ENCODE data around the gene TANGO2. TPM values are rescaled to one million over a fixed set of nuclear protein-coding genes. Genes with fewer than 3 reads are reported as not detected.

The TANGO2 gene
- total RNA-seq, 1 donor from 2014 or later = 14.8 TPM

GRCh38 chr22:20068640-20069039 lies 47.7 kb downstream of the TANGO2 start:
- no peak overlapping the region for H3K4me3 ChIP-seq (ENCODE audit: low read depth, low read length)
- no peak for TF ChIP-seq CTCF (conservative IDR thresholded peaks at IDR 0.05; ENCODE audit: low read depth, low read length)
- no peak for DNase-seq (ENCODE audit: low read depth)

- no peak for TF ChIP-seq CTCF (conservative IDR thresholded peaks at IDR 0.05; ENCODE audit: low read depth, low read length)
These were observed 48.6 kb downstream of the TANGO2 start for GRCh38 chr22:20069331-20070042.

GRCh38 chr22:20071524-20071972 lies 50.6 kb downstream of the TANGO2 start:
- no peak for DNase-seq (ENCODE audit: low read depth)
- no peak for TF ChIP-seq CTCF (conservative IDR thresholded peaks at IDR 0.05; ENCODE audit: low read depth, low read length)
- no peak overlapping the region for H3K4me3 ChIP-seq (ENCODE audit: low read depth, low read length)

More at GRCh38 chr22:20069331-20070042, 48.6 kb downstream of the TANGO2 start:
- DNase-seq (ENCODE audit: low read depth) = no peak
- no peak overlapping the region for H3K4me3 ChIP-seq (ENCODE audit: low read depth, low read length)

- TF ChIP-seq CTCF (conservative IDR thresholded peaks at IDR 0.05; ENCODE audit: low read depth, low read length) = no peak
- no peak overlapping the region for H3K4me3 ChIP-seq (ENCODE audit: low read depth, low read length)
- no peak for DNase-seq (ENCODE audit: low read depth)
These were observed 55.8 kb downstream of the TANGO2 start for GRCh38 chr22:20076627-20077172.

GRCh38 chr22:20079745-20080444 lies 59.0 kb downstream of the TANGO2 start, which contains the start of gene DGCR8:
TSS of gene DGCR8 (plus strand) at chr22:20080241. CDS start at chr22:20085964, 5,723 bp downstream.
- TF ChIP-seq CTCF (conservative IDR thresholded peaks at IDR 0.05; ENCODE audit: low read depth, low read length) = no peak
- peak; percentile 33 for DNase-seq (ENCODE audit: low read depth)
- H3K4me3 ChIP-seq (ENCODE audit: low read depth, low read length) = peak within 1 kb of the TSS; percentile 79

GRCh38 chr22:20080445-20080775 lies 59.5 kb downstream of the TANGO2 start:
- DNase-seq (ENCODE audit: low read depth) = no peak
- peak overlapping the region; percentile 79 for H3K4me3 ChIP-seq (ENCODE audit: low read depth, low read length)
- TF ChIP-seq CTCF (conservative IDR thresholded peaks at IDR 0.05; ENCODE audit: low read depth, low read length) = no peak
